ENCODE results near the gene ZNF592.

Gene ZNF592

GRCh38 chr15:84748274-84749110 is at the start of gene ZNF592:
Gene ZNF592 (plus strand): TSS chr15:84748592. CDS start chr15:84782676, 34,084 bp downstream.
- peak within 1 kb of the TSS; percentile 97 for H3K4me3 Mint-ChIP-seq
- ATAC-seq, result peak; percentile 84
- H3K36me3 Mint-ChIP-seq, result peaks cover 14% of the 10 kb centered on the region
- no peaks in the 10 kb centered on the region for H3K9me3 Mint-ChIP-seq
- H3K4me1 Mint-ChIP-seq, result peaks cover 70% of the 10 kb centered on the region
- H3K27ac Mint-ChIP-seq, result peak within 1 kb of the TSS; percentile 99
- H3K27me3 Mint-ChIP-seq, result no peaks in the 10 kb centered on the region

- H3K9me3 Mint-ChIP-seq, result no peaks in the 10 kb centered on the region
- peak overlapping the region; percentile 26 for H3K27ac Mint-ChIP-seq
- peak; percentile 47 for ATAC-seq
- H3K27me3 Mint-ChIP-seq, result no peaks in the 10 kb centered on the region
- H3K36me3 Mint-ChIP-seq, result peaks cover 23% of the 10 kb centered on the region
- H3K4me1 Mint-ChIP-seq, result peaks cover 52% of the 10 kb centered on the region
- H3K4me3 Mint-ChIP-seq, result no peak overlapping the region
These were observed 48.7 kb upstream of the ZNF592 start for GRCh38 chr15:84699538-84700191.

- Mint-ChIP-seq H3K27me3 (no peaks in the 10 kb centered on the region), H3K9me3 (no peaks in the 10 kb centered on the region), H3K27ac (no peak overlapping the region), H3K36me3 (peaks cover 23% of the 10 kb centered on the region), H3K4me1 (peaks cover 66% of the 10 kb centered on the region), H3K4me3 (no peak overlapping the region)
- ATAC-seq, result no peak
These were observed 45.4 kb upstream of the ZNF592 start for GRCh38 chr15:84702961-84703482.

GRCh38 chr15:84703808-84704207 is 44.6 kb upstream of the ZNF592 start:
- Mint-ChIP-seq H3K27ac (no peak overlapping the region), H3K27me3 (no peaks in the 10 kb centered on the region), H3K36me3 (peaks cover 30% of the 10 kb centered on the region), H3K4me1 (peaks cover 69% of the 10 kb centered on the region), H3K9me3 (no peaks in the 10 kb centered on the region), H3K4me3 (no peak overlapping the region)
- no peak for ATAC-seq

- no peak overlapping the region for H3K27ac Mint-ChIP-seq
These were observed 34.0 kb upstream of the ZNF592 start for GRCh38 chr15:84714372-84714771.

GRCh38 chr15:84714821-84715220 is 33.6 kb upstream of the ZNF592 start:
- Mint-ChIP-seq H3K4me3 (peak overlapping the region; percentile 97), H3K4me1 (peaks cover 34% of the 10 kb centered on the region), H3K27me3 (no peaks in the 10 kb centered on the region), H3K9me3 (no peaks in the 10 kb centered on the region), H3K27ac (peak overlapping the region; percentile 97), H3K36me3 (peaks cover 7% of the 10 kb centered on the region)
- no peak for ATAC-seq

More at GRCh38 chr15:84714372-84714771, 34.0 kb upstream of the ZNF592 start:
- peak overlapping the region; percentile 97 for H3K4me3 Mint-ChIP-seq
- no peak for ATAC-seq
- no peaks in the 10 kb centered on the region for H3K27me3 Mint-ChIP-seq
- H3K4me1 Mint-ChIP-seq, result peaks cover 34% of the 10 kb centered on the region
- H3K36me3 Mint-ChIP-seq, result peaks cover 7% of the 10 kb centered on the region
- H3K9me3 Mint-ChIP-seq, result no peaks in the 10 kb centered on the region

GRCh38 chr15:84715441-84716035 is 32.9 kb upstream of the ZNF592 start:
- Mint-ChIP-seq H3K36me3 (peaks cover 7% of the 10 kb centered on the region), H3K9me3 (no peaks in the 10 kb centered on the region), H3K27me3 (no peaks in the 10 kb centered on the region), H3K27ac (peak overlapping the region; percentile 97), H3K4me1 (peaks cover 34% of the 10 kb centered on the region), H3K4me3 (peak overlapping the region; percentile 97)
- no peak for ATAC-seq

- Mint-ChIP-seq H3K36me3 (peaks cover 7% of the 10 kb centered on the region), H3K4me1 (peaks cover 38% of the 10 kb centered on the region), H3K4me3 (peak within 1 kb of the TSS; percentile 97), H3K27ac (peak within 1 kb of the TSS; percentile 97), H3K9me3 (no peaks in the 10 kb centered on the region), H3K27me3 (no peaks in the 10 kb centered on the region)
- ATAC-seq, result peak; percentile 99
These were observed 32.2 kb upstream of the ZNF592 start, which contains the start of gene SEC11A for GRCh38 chr15:84716036-84716732. Gene SEC11A (minus strand): TSS chr15:84716139. CDS start chr15:84716075, 64 bp downstream.

- Mint-ChIP-seq H3K36me3 (no peaks in the 10 kb centered on the region), H3K4me3 (no peak overlapping the region), H3K27me3 (no peaks in the 10 kb centered on the region), H3K27ac (peak overlapping the region; percentile 40), H3K9me3 (no peaks in the 10 kb centered on the region), H3K4me1 (peaks cover 41% of the 10 kb centered on the region)
- no peak for ATAC-seq
These were observed 27.0 kb upstream of the ZNF592 start for GRCh38 chr15:84721371-84721770.

GRCh38 chr15:84722628-84723027 is 25.8 kb upstream of the ZNF592 start:
- Mint-ChIP-seq H3K9me3 (no peaks in the 10 kb centered on the region), H3K27ac (peak overlapping the region; percentile 40), H3K4me1 (peaks cover 44% of the 10 kb centered on the region), H3K27me3 (no peaks in the 10 kb centered on the region), H3K4me3 (no peak overlapping the region), H3K36me3 (no peaks in the 10 kb centered on the region)
- no peak for ATAC-seq

- Mint-ChIP-seq H3K9me3 (no peaks in the 10 kb centered on the region), H3K36me3 (no peaks in the 10 kb centered on the region), H3K4me3 (no peak overlapping the region), H3K27me3 (no peaks in the 10 kb centered on the region), H3K27ac (peak overlapping the region; percentile 68), H3K4me1 (peaks cover 50% of the 10 kb centered on the region)
- peak; percentile 87 for ATAC-seq
These were observed 23.3 kb upstream of the ZNF592 start for GRCh38 chr15:84725001-84725491.

GRCh38 chr15:84727429-84727828 is 21.0 kb upstream of the ZNF592 start:
- Mint-ChIP-seq H3K27me3 (no peaks in the 10 kb centered on the region), H3K9me3 (no peaks in the 10 kb centered on the region), H3K4me3 (no peak overlapping the region), H3K4me1 (peaks cover 53% of the 10 kb centered on the region), H3K36me3 (no peaks in the 10 kb centered on the region), H3K27ac (peak overlapping the region; percentile 65)
- ATAC-seq, result no peak

GRCh38 chr15:84731774-84732173 is 16.6 kb upstream of the ZNF592 start:
- H3K27ac Mint-ChIP-seq, result peak overlapping the region; percentile 67
- H3K4me1 Mint-ChIP-seq, result peaks cover 68% of the 10 kb centered on the region
- H3K9me3 Mint-ChIP-seq, result no peaks in the 10 kb centered on the region
- H3K36me3 Mint-ChIP-seq, result no peaks in the 10 kb centered on the region
- H3K27me3 Mint-ChIP-seq, result no peaks in the 10 kb centered on the region
- ATAC-seq, result no peak
- H3K4me3 Mint-ChIP-seq, result no peak overlapping the region

GRCh38 chr15:84734794-84735479 is 13.5 kb upstream of the ZNF592 start:
- Mint-ChIP-seq H3K4me1 (peaks cover 52% of the 10 kb centered on the region), H3K4me3 (peak overlapping the region; percentile 77)
- peak; percentile 91 for ATAC-seq

More at GRCh38 chr15:84734794-84735479, 13.5 kb upstream of the ZNF592 start:
- Mint-ChIP-seq H3K27ac (peak overlapping the region; percentile 84), H3K9me3 (no peaks in the 10 kb centered on the region), H3K36me3 (no peaks in the 10 kb centered on the region), H3K27me3 (no peaks in the 10 kb centered on the region)
